T-helper 17 cell (primary cell): ENCODE results near the gene AMBP. TPM values are rescaled to one million over a fixed set of nuclear protein-coding genes. Genes with fewer than 3 reads are reported as not detected.

ENCODE experiments used
- ATAC-seq: fragments of 150-1000 bp; cut with Tn5 transposase; 2 replicates; pipeline ENCODE4 v1.10.0; 2021; ENCODE audit warnings: mild to moderate bottlenecking, moderate library complexity
- DNase-seq, 3 donors: peaks; one replicate each; pipeline versions ENCODE4 v3.0.0 to v3.0.0-alpha.2; 2020 to 2021
- H3K9me3 ChIP-seq: one replicate; pipeline ENCODE4 v1.7.0; 2013; ENCODE audit warnings: low read length, mild to moderate bottlenecking; ENCODE audit not compliant: control insufficient read depth, poor library complexity, severe bottlenecking
- H3K27ac Mint-ChIP-seq: one replicate; pipeline ENCODE4 v1.8.0; 2022; ENCODE audit warnings: mild to moderate bottlenecking, moderate library complexity, mixed read lengths
- H3K27me3 Mint-ChIP-seq: one replicate; pipeline ENCODE4 v1.8.0; 2022; ENCODE audit warnings: mixed read lengths
- H3K36me3 Mint-ChIP-seq: one replicate; pipeline ENCODE4 v1.8.0; 2022; ENCODE audit warnings: low read depth, mixed read lengths
- H3K4me1 Mint-ChIP-seq: one replicate; pipeline ENCODE4 v1.8.0; 2022; ENCODE audit warnings: mild to moderate bottlenecking, mixed read lengths
- H3K4me3 Mint-ChIP-seq: one replicate; pipeline ENCODE4 v1.8.0; 2022; ENCODE audit warnings: mild to moderate bottlenecking, moderate library complexity, mixed read lengths
- total RNA-seq, 4 donors: library from RNA in 2 of 4; stranded (reverse) in 2 of 4; gene quantifications; one replicate each; pipeline ENCODE4 v1.2.3 and lab custom pipeline; 2022 to 2026

AMBP gene
- total RNA-seq, 2 donors from 2014 or later, result not detected

DNA sequence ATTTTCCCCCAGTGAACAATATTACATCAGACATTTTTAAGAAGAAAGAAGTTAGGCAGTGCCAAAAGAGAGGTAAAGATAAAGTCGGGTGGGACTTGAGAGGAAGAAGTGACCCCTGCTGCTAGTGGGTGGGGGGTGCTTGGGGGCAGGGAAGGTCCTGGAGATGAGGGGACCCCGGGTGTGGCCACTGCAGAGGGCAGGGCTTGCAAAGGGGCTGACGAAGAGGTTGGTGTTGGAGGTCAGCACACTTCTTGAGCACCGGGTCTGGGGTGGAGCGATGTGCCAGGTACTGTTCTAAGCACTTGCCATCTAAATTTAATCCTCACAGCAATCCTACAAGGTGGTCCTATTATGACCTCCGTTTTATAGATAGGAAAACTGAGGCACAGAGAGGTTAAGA lies 62.0 kb downstream of the AMBP start:
- Mint-ChIP-seq H3K4me1 (no peaks in the 10 kb centered on the region), H3K4me3 (no peak overlapping the region), H3K36me3 (peaks cover 6% of the 10 kb centered on the region), H3K27ac (no peak overlapping the region), H3K27me3 (no peaks in the 10 kb centered on the region)
- DNase-seq (no peak), ATAC-seq (no peak)
- no peaks in the 10 kb centered on the region for H3K9me3 ChIP-seq

DNA sequence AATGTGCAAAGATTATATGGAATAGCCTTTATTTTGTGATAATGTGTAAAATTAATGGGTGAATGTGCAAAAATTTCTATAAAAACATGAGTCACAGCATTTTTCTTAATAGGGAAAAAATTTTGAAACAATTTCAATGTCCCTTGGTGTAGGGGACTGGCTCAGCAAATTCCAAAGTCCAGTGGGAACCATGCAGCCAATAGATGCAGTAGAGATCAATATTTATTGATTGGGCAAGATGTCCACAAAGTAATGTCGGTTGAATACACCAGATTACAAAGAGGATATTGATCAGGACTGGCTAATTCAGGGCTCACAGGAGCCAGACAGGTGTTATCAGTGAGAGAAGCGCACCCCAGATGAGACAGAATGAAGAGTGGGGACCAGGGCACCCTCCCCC lies 62.5 kb downstream of the AMBP start:
- peaks cover 6% of the 10 kb centered on the region for H3K36me3 Mint-ChIP-seq
- DNase-seq (no peak), ATAC-seq (no peak)
- no peaks in the 10 kb centered on the region for H3K4me1 Mint-ChIP-seq
- H3K27ac Mint-ChIP-seq, result no peak overlapping the region
- H3K9me3 ChIP-seq, result no peaks in the 10 kb centered on the region
- no peaks in the 10 kb centered on the region for H3K27me3 Mint-ChIP-seq
- no peak overlapping the region for H3K4me3 Mint-ChIP-seq

DNA sequence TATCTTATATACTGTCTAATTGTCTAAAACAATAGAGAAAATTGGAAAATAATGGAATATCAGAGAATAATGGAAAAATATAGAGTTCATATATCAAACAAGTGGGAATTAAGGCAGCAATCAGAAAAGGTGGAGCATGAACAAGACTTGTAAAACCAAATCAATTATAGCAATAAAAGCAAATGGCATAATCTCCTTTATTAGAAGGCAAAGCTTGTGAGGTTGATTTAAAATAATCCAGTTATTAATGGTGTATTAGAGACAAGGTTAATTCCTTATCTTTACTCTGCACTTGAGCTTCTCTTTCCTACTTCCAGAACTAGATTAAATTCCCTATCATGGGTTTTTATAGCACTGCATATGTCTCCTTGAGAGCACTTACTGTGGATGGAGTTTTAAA lies 64.1 kb downstream of the AMBP start:
- H3K27ac Mint-ChIP-seq, result no peak overlapping the region
- DNase-seq (no peak), ATAC-seq (no peak)
- no peak overlapping the region for H3K4me3 Mint-ChIP-seq
- peaks cover 3% of the 10 kb centered on the region for H3K27me3 Mint-ChIP-seq
- no peaks in the 10 kb centered on the region for H3K9me3 ChIP-seq
- H3K4me1 Mint-ChIP-seq, result no peaks in the 10 kb centered on the region
- peaks cover 6% of the 10 kb centered on the region for H3K36me3 Mint-ChIP-seq

DNA sequence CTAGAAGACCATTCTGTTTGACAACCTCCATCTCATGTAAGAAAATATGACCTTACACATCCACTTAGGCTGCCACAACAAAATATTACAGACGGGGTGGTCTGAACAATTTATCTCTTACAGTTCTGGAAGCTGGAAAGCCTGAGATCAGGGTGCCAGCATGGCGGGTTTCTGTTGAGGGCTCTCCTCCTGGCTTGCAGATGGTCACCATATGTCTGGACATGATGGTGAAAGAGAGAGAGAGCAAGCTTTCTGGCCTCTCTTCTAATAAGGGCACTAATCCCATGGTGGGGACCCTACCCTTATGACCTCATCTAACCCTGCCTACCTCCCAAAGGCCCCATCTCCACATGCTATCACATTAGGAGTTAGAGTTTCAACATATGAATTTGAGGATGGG lies 66.0 kb downstream of the AMBP start:
- no peaks in the 10 kb centered on the region for H3K9me3 ChIP-seq
- Mint-ChIP-seq H3K4me1 (no peaks in the 10 kb centered on the region), H3K27me3 (peaks cover 10% of the 10 kb centered on the region), H3K36me3 (peaks cover 6% of the 10 kb centered on the region), H3K27ac (no peak overlapping the region), H3K4me3 (no peak overlapping the region)
- ATAC-seq, result no peak
- no peak for DNase-seq

DNA sequence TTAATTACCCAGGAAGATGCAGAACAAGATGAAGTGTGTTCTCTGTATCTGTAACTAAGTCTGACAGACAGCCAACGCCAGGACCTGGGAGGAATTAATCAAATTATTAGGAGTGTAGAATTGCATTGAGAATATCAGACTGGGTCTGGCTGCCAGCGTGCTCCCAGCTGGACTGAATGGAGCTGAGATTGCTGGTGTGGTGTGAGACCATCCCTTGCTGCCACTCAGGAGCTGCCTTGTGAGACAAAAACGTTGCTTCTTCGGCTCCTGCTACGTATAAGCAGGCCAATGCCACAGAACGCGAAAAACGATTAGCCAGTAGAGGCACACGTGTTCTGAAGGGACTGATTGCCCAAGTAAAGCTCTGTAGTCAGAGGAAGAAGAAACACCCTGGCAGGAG lies 66.8 kb downstream of the AMBP start:
- ATAC-seq, result no peak
- DNase-seq, result no peak
- Mint-ChIP-seq H3K27me3 (peaks cover 10% of the 10 kb centered on the region), H3K4me3 (peak overlapping the region; percentile 26), H3K4me1 (no peaks in the 10 kb centered on the region), H3K36me3 (peaks cover 6% of the 10 kb centered on the region), H3K27ac (no peak overlapping the region)
- H3K9me3 ChIP-seq, result no peaks in the 10 kb centered on the region

Other genes starting within 250 kb of the AMBP start
- 1 to 10 TPM in 1 of 2 donors, under 1 TPM in 1; 0.60 to 1.7 TPM for gene ZNF618, start 202.0 kb downstream of the AMBP start, total RNA-seq
- gene KIF12, start 21.0 kb upstream of the AMBP start, total RNA-seq, result not detected
- 1 to 10 TPM; 1.2 to 1.3 TPM for gene COL27A1, start 77.2 kb upstream of the AMBP start, total RNA-seq
- not detected for gene ORM1, start 244.8 kb upstream of the AMBP start, total RNA-seq